Fibroblast of lung (primary cell): ENCODE results near the gene GABRG3. TPM values are rescaled to one million over a fixed set of nuclear protein-coding genes. Genes with fewer than 3 reads are reported as not detected.

ENCODE experiments used
- DNase-seq, 2 donors: peaks; one replicate each; pipeline versions ENCODE4 v3.0.0 to v3.0.0-alpha.2; 2010; ENCODE audit warnings: low read depth in 2 of 2
- H2AFZ ChIP-seq: 2 replicates; pipeline ENCODE4 v1.5.1; 2012; ENCODE audit warnings: low read length, control low read depth, inconsistent platforms
- H3K27ac ChIP-seq: 2 replicates; pipeline ENCODE4 v1.5.1; 2011; ENCODE audit warnings: low read length, control low read depth; ENCODE audit not compliant: insufficient read depth
- H3K27me3 ChIP-seq: 2 replicates; pipeline ENCODE4 v1.5.1; 2011; ENCODE audit warnings: mild to moderate bottlenecking, low read length; ENCODE audit not compliant: control insufficient read depth, insufficient read depth
- H3K36me3 ChIP-seq: 2 replicates; pipeline ENCODE4 v1.5.1; 2011; ENCODE audit warnings: low read length; ENCODE audit not compliant: control insufficient read depth, insufficient read depth
- H3K4me1 ChIP-seq: 2 replicates; pipeline ENCODE4 v1.5.1; 2011; ENCODE audit warnings: low read length; ENCODE audit not compliant: control insufficient read depth, insufficient read depth; ENCODE audit errors: extremely low read depth
- H3K4me2 ChIP-seq: 2 replicates; pipeline ENCODE4 v1.5.1; 2011; ENCODE audit warnings: low read length, control low read depth; ENCODE audit not compliant: insufficient read depth; ENCODE audit errors: extremely low read depth
- H3K4me3 ChIP-seq, 4 experiments: fragments of 200-600 bp in 1 of 4; sonication (generic) in 1 of 4; replicated peaks in 1 of 4; 2 replicates each; pipeline ENCODE4 v1.5.1; 2011 to 2016; ENCODE audit warnings: low read length in 4 of 4, low read depth in 3 of 4, mild to moderate bottlenecking in 3 of 4, control low read depth in 2 of 4, inconsistent platforms in 1 of 4, mixed read lengths in 1 of 4; ENCODE audit not compliant: insufficient read depth in 1 of 4; ENCODE audit errors: control extremely low read depth in 1 of 4
- H3K79me2 ChIP-seq: 2 replicates; pipeline ENCODE4 v1.5.1; 2012; ENCODE audit warnings: mild to moderate bottlenecking, low read length, inconsistent platforms; ENCODE audit not compliant: control insufficient read depth, insufficient read depth
- H3K9ac ChIP-seq: 2 replicates; pipeline ENCODE4 v1.5.1; 2011; ENCODE audit warnings: mild to moderate bottlenecking, low read length, control low read depth; ENCODE audit not compliant: insufficient read depth
- H3K9me3 ChIP-seq: 2 replicates; pipeline ENCODE4 v1.5.1; 2012; ENCODE audit warnings: low read depth, low read length; ENCODE audit not compliant: control insufficient read depth, insufficient read depth
- H4K20me1 ChIP-seq: 2 replicates; pipeline ENCODE4 v1.5.1; 2011; ENCODE audit warnings: low read length; ENCODE audit not compliant: control insufficient read depth, insufficient read depth; ENCODE audit errors: extremely low read depth
- CTCF ChIP-seq, 2 donors: IDR thresholded peaks in 1 of 2; conservative IDR thresholded peaks in 1 of 2; 1 replicate in 1 of 2; 2 replicates in 1 of 2; pipeline ENCODE4 v1.5.1; 2011 to 2012; ENCODE audit warnings: low read length in 2 of 2, control low read depth in 1 of 2, inconsistent platforms in 1 of 2, low read depth in 1 of 2, mild to moderate bottlenecking in 1 of 2
- EZH2 ChIP-seq: IDR thresholded peaks from 2 replicates; pipeline ENCODE4 v1.5.1; 2012; ENCODE audit warnings: low read length, control low read depth, mild to moderate bottlenecking; ENCODE audit errors: missing control alignments
- polyA plus RNA-seq, 2 donors: library from polyadenylated mRNA; depleted of rRNA in 1 of 2; stranded (reverse) in 1 of 2; unstranded in 1 of 2; fragments of >200 nt; gene quantifications; 2 replicates each; pipeline ENCODE4 v1.2.1, GENCODE V29; 2011 to 2012; ENCODE audit warnings: missing spikeins in 1 of 2
- total RNA-seq: library from RNA; depleted of rRNA; stranded (reverse); fragments of >200 nt; gene quantifications from 2 replicates; pipeline ENCODE4 v1.2.1, GENCODE V29; 2014

Gene GABRG3
- total and polyA plus RNA-seq, 2 donors (not counting 1 experiment from before 2014, with no cell fraction given), result not detected

GRCh38 chr15:27126449-27126848 lies 155.5 kb downstream of the GABRG3 start:
- no peak for TF ChIP-seq EZH2
- no peak for DNase-seq
- Histone ChIP-seq H3K4me1 (no peaks in the 10 kb centered on the region), H3K4me2 (no peak overlapping the region), H3K4me3 (no peak overlapping the region), H3K27me3 (no peaks in the 10 kb centered on the region), H2AFZ (no peak overlapping the region), H3K27ac (no peak overlapping the region), H4K20me1 (no peaks in the 10 kb centered on the region), H3K9ac (no peak overlapping the region), H3K9me3 (no peaks in the 10 kb centered on the region), H3K79me2 (no peaks in the 10 kb centered on the region), H3K36me3 (no peaks in the 10 kb centered on the region)

- no peaks in the 10 kb centered on the region for H4K20me1 ChIP-seq
- H3K27ac ChIP-seq, result no peak overlapping the region
- H3K36me3 ChIP-seq, result no peaks in the 10 kb centered on the region
- no peak overlapping the region for H3K9ac ChIP-seq
- TF ChIP-seq CTCF (conservative IDR thresholded peaks at IDR 0.05 in 1 of 2, IDR thresholded peaks at IDR 0.05 in 1 of 2; ENCODE audit: low read depth in 1 of 2, low read length in 2 of 2) (no peak), EZH2 (no peak)
- no peak overlapping the region for H3K4me3 ChIP-seq
- DNase-seq, result peak in 1 of 2 donors; percentile 24
- H3K27me3 ChIP-seq, result no peaks in the 10 kb centered on the region
- H3K79me2 ChIP-seq, result no peaks in the 10 kb centered on the region
- no peak overlapping the region for H2AFZ ChIP-seq
- H3K4me1 ChIP-seq, result no peaks in the 10 kb centered on the region
- no peak overlapping the region for H3K4me2 ChIP-seq
- no peaks in the 10 kb centered on the region for H3K9me3 ChIP-seq
These were observed 157.0 kb downstream of the GABRG3 start for GRCh38 chr15:27127815-27128570.

- Histone ChIP-seq H3K79me2 (no peaks in the 10 kb centered on the region), H3K27ac (no peak overlapping the region), H3K4me2 (no peak overlapping the region), H4K20me1 (no peaks in the 10 kb centered on the region), H3K9ac (no peak overlapping the region), H2AFZ (no peak overlapping the region), H3K4me3 (no peak overlapping the region), H3K27me3 (no peaks in the 10 kb centered on the region), H3K4me1 (no peaks in the 10 kb centered on the region), H3K36me3 (no peaks in the 10 kb centered on the region), H3K9me3 (no peaks in the 10 kb centered on the region)
- TF ChIP-seq CTCF (conservative IDR thresholded peaks at IDR 0.05 in 1 of 2, IDR thresholded peaks at IDR 0.05 in 1 of 2; ENCODE audit: low read depth in 1 of 2, low read length in 2 of 2) (no peak), EZH2 (no peak)
- no peak for DNase-seq
These were observed 162.3 kb downstream of the GABRG3 start for GRCh38 chr15:27133249-27133648.
